HL-60 (cell line): ENCODE data around the gene TMEM63C.

Experiments
- CTCF ChIP-seq: IDR thresholded peaks from one replicate; pipeline ENCODE4 v1.5.1; 2011; ENCODE audit warnings: low read length, control low read depth, inconsistent platforms; ENCODE audit not compliant: insufficient read depth
- POLR2AphosphoS5 ChIP-seq: IDR thresholded peaks from 2 replicates; pipeline ENCODE4 v1.6.1; 2012; ENCODE audit warnings: low read depth
- REST ChIP-seq: IDR thresholded peaks from 2 replicates; pipeline ENCODE4 v1.6.1; 2012; ENCODE audit warnings: low read depth; ENCODE audit not compliant: insufficient replicate concordance
- SPI1 ChIP-seq: IDR thresholded peaks from 2 replicates; pipeline ENCODE4 v1.6.1; 2012; ENCODE audit warnings: low read depth, mild to moderate bottlenecking, borderline replicate concordance

- TF ChIP-seq SPI1 (no peak), CTCF (no peak), REST (no peak), POLR2AphosphoS5 (no peak)
These were observed 8.7 kb upstream of the TMEM63C start for GRCh38 chr14:77172916-77173315.
